Astrocyte of the spinal cord (primary cell): ENCODE results near the gene KRTAP5-7.
"Not testable (repeated sequence)": the region's sequence is repeated elsewhere in the genome, so short reads cannot be mapped to it uniquely, and the experiment has no call there.

Experiments
- DNase-seq: peaks from one replicate; pipeline ENCODE4 v3.0.0; 2011; ENCODE audit warnings: low read depth, low spot score
- H3K4me3 ChIP-seq: 2 replicates; pipeline ENCODE4 v1.5.1; 2011; ENCODE audit warnings: low read depth, mild to moderate bottlenecking, low read length, moderate library complexity
- CTCF ChIP-seq: IDR thresholded peaks from 2 replicates; pipeline ENCODE4 v1.5.1; 2012; ENCODE audit warnings: low read depth, mild to moderate bottlenecking, low read length, inconsistent platforms
- in situ Hi-C: cut with HindIII; loops from 2 replicates; pipeline ENCODE4 v1.10.0; 2017; ENCODE audit warnings: low sequenced_read_pairs

The KRTAP5-7 gene

GRCh38 chr11:71562120-71562519 lies 35.1 kb downstream of the KRTAP5-7 start:
- no peak for DNase-seq
- H3K4me3 ChIP-seq = no peak overlapping the region
- in situ Hi-C loops = no loop called here
- no peak for TF ChIP-seq CTCF

GRCh38 chr11:71563406-71563805 lies 36.3 kb downstream of the KRTAP5-7 start:
- TF ChIP-seq CTCF = peak; percentile 37
- no peak overlapping the region for H3K4me3 ChIP-seq
- in situ Hi-C loops = no loop called here
- peak; percentile 7 for DNase-seq

GRCh38 chr11:71564430-71564829 lies 37.4 kb downstream of the KRTAP5-7 start:
- no peak for TF ChIP-seq CTCF
- no peak for DNase-seq
- in situ Hi-C loops = no loop called here
- no peak overlapping the region for H3K4me3 ChIP-seq

- DNase-seq = no peak
- in situ Hi-C loops = no loop called here
- no peak within 1 kb of the TSS for H3K4me3 ChIP-seq
- no peak for TF ChIP-seq CTCF
These were observed 38.2 kb downstream of the KRTAP5-7 start, which contains the start of gene KRTAP5-10 for GRCh38 chr11:71565263-71565662. KRTAP5-10 (plus strand) TSS chr11:71565563; CDS start chr11:71565588, 25 bp downstream.

- in situ Hi-C loops = no loop called here
- no peak overlapping the region for H3K4me3 ChIP-seq
- no peak for DNase-seq
- TF ChIP-seq CTCF = no peak
These were observed 39.1 kb downstream of the KRTAP5-7 start for GRCh38 chr11:71566081-71566620.

GRCh38 chr11:71566626-71567599 lies 39.8 kb downstream of the KRTAP5-7 start:
- in situ Hi-C loops, H3K4me3 ChIP-seq, DNase-seq: not testable (repeated sequence)

- H3K4me3 ChIP-seq, in situ Hi-C loops, DNase-seq: not testable (repeated sequence)
These were observed 40.6 kb downstream of the KRTAP5-7 start for GRCh38 chr11:71567633-71568032.
